Measurements from ENCODE around the gene NAT9. TPM values are rescaled to one million over a fixed set of nuclear protein-coding genes. Genes with fewer than 3 reads are reported as not detected.

Gene NAT9
- total RNA-seq, 1 experiment from 2014 or later: 63.5 TPM

DNA sequence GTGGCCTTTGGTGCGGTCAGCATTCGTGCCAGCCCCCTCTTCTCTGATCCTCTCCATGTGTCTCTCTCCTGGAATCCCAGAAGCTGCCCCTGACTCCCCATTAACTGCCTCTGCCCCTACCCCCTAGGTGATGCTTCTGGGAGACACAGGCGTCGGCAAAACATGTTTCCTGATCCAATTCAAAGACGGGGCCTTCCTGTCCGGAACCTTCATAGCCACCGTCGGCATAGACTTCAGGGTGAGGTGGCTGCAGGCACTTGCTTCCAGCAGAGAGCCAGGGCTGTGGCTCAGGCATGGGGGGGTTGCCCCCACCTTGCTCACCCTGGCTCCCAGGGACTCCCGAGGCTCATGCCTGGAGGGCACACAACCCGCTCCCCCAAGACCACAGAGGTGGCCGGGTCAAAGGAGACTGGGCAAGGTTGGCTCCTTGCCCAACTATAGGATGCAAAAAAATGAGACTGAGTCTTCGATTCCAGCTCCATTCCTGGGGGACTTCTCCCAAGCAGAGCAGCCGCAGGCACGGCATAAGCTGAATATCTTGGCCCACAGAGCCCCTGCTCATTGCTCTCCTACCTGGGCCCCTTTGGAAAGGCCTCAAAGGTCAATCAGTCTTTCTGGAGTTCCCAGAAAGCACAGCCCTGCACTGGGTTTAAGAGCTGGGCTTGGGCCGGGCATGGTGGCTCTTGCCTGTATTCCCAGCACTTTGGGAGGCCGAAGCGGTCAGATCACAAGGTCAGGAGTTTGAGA is 35.3 kb downstream of the NAT9 start:
- Mint-ChIP-seq H3K27me3 (ENCODE audit: low read depth) (peaks cover 30% of the 10 kb centered on the region), H3K4me1 (peaks cover 26 to 27% of the 10 kb centered on the region in 2 experiments), H3K36me3 (ENCODE audit: insufficient read depth in 1 of 3, low read depth in 3 of 3) (no peaks in the 10 kb centered on the region; a peak in 1 of 7 replicates), H3K4me3 (no peak overlapping the region), H3K9me3 (no peaks in the 10 kb centered on the region; a peak in 1 of 5 replicates), H3K27ac (no peak overlapping the region)
- H3K9ac ChIP-seq (ENCODE audit: extremely low read depth, insufficient read length, low read length): no peak overlapping the region
- H3K23me2 ChIP-seq (ENCODE audit: insufficient read length, low read depth, low read length, poor library complexity, severe bottlenecking): peaks cover 9% of the 10 kb centered on the region
- no peak overlapping the region for H3K4me2 ChIP-seq (ENCODE audit: insufficient read depth, insufficient read length, low read length)
- H4K20me1 ChIP-seq (ENCODE audit: control insufficient read depth, insufficient read depth, insufficient read length): no peaks in the 10 kb centered on the region
- no peak overlapping the region for H3K56ac ChIP-seq (ENCODE audit: insufficient read length, low read depth, low read length)
- H3K23ac ChIP-seq (ENCODE audit: insufficient read length, low read depth, low read length): no peak overlapping the region
- no peak overlapping the region for H4K91ac ChIP-seq (ENCODE audit: insufficient read length, low read depth, low read length)
- H3K27ac ChIP-seq (ENCODE audit: insufficient read length, low read depth, low read length): no peak overlapping the region
- H4K5ac ChIP-seq (ENCODE audit: insufficient read length, low read depth, low read length): no peak overlapping the region
- H2AFZ ChIP-seq (ENCODE audit: low read length): no peak overlapping the region
- H2AK5ac ChIP-seq (ENCODE audit: insufficient read length, low read length): no peak overlapping the region
- peaks cover 6% of the 10 kb centered on the region; the same call in 1 of the 2 replicates for H3K4me1 ChIP-seq (ENCODE audit: insufficient read depth, low read length)
- no peak overlapping the region for H3T11ph ChIP-seq (ENCODE audit: low read length)
- H3K9me3 ChIP-seq (ENCODE audit: control insufficient read depth, low read depth, low read length): no peaks in the 10 kb centered on the region
- no peaks in the 10 kb centered on the region for H3K79me2 ChIP-seq (ENCODE audit: insufficient read depth, low read length)
- no peak overlapping the region for H2BK20ac ChIP-seq (ENCODE audit: low read depth, low read length, poor library complexity, severe bottlenecking)
- no peak overlapping the region for H3K14ac ChIP-seq (ENCODE audit: insufficient read depth, low read length)
- no peak overlapping the region for H2BK12ac ChIP-seq (ENCODE audit: insufficient read length, low read depth, low read length)
- no peak overlapping the region for H3K4ac ChIP-seq (ENCODE audit: low read depth, low read length)
- H3K79me1 ChIP-seq (ENCODE audit: insufficient read depth, low read depth, low read length, poor library complexity, severe bottlenecking): no peaks in the 10 kb centered on the region
- H2BK15ac ChIP-seq (ENCODE audit: low read depth, low read length): no peak overlapping the region
- H4K8ac ChIP-seq (replicated peaks; ENCODE audit: insufficient read length, low read depth, low read length): no peak overlapping the region
- no peak overlapping the region for H2BK5ac ChIP-seq (ENCODE audit: insufficient read length, low read length)
- no peak overlapping the region for H3K18ac ChIP-seq (ENCODE audit: insufficient read length, low read depth, low read length)
- WGBS (ENCODE audit: extremely low coverage, insufficient read length, low lambda C conversion rate): no CpG with 5 or more reads among the region's 17 CpGs
- no peaks in the 10 kb centered on the region for H3K27me3 ChIP-seq (ENCODE audit: insufficient read depth, low read length)
- TF ChIP-seq, protein P1, sequence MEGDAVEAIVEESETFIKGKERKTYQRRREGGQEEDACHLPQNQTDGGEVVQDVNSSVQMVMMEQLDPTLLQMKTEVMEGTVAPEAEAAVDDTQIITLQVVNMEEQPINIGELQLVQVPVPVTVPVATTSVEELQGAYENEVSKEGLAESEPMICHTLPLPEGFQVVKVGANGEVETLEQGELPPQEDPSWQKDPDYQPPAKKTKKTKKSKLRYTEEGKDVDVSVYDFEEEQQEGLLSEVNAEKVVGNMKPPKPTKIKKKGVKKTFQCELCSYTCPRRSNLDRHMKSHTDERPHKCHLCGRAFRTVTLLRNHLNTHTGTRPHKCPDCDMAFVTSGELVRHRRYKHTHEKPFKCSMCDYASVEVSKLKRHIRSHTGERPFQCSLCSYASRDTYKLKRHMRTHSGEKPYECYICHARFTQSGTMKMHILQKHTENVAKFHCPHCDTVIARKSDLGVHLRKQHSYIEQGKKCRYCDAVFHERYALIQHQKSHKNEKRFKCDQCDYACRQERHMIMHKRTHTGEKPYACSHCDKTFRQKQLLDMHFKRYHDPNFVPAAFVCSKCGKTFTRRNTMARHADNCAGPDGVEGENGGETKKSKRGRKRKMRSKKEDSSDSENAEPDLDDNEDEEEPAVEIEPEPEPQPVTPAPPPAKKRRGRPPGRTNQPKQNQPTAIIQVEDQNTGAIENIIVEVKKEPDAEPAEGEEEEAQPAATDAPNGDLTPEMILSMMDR (conservative IDR thresholded peaks at IDR 0.05): no peak
- no peak for DNase-seq
- H2BK120ac ChIP-seq (ENCODE audit: low read depth, low read length, poor library complexity, severe bottlenecking): no peak overlapping the region
